Stimulated activated CD8-positive, alpha-beta memory T cell treated with anti-CD3 and anti-CD28 coated beads, Interleukin-12 subunit alpha, Interleukin-12 subunit beta, amount 100 ng/mL, for 24 hours (primary cell): Measurements from ENCODE around the gene ZSCAN30.
A peak's percentile ranks its signal among the peaks of the same experiment; 100 is the strongest.

ENCODE experiments used
- DNase-seq: peaks from one replicate; pipeline ENCODE4 v3.0.0-alpha.2; 2020; ENCODE audit errors: extremely low read depth

Gene ZSCAN30

DNA sequence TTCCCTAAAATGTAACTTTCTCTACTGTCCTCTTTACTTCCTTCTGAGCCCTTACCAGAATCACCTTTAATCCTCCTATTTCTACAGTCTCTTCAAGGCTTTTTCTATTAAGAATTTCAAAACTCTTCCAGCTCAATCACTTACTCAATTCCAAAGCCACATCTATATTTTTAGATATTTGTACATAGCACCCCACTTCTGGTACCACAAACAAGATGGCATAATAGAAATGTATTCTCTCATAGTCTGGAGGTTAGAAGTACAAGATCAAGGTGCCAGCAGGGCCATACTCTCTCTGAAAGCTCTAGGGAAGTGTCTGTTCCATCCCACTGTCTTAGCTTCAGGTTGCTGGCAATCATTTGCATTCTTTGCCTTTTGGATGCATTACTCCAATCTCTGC, 11.1 kb downstream of the ZSCAN30 start:
- no peak for DNase-seq

DNA sequence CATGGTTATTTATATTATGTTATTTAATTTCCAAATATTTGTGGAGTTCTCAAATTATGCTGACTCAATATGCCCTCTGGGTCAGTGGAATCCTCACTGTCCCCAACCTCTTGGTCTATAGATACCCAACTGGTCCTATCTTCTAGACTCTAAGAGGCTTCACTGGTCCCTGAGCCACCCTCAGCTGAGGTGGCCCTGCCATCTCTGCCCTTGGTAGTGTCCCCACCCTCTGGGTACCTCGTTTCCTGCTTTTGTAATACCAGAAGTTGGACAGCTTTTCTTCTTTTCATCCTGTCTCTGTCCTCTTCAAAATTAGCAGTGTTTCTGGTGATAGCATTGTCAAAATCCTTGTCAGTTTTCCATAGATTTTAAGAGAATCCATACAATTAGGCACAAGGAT, 11.9 kb downstream of the ZSCAN30 start:
- DNase-seq, result no peak

DNA sequence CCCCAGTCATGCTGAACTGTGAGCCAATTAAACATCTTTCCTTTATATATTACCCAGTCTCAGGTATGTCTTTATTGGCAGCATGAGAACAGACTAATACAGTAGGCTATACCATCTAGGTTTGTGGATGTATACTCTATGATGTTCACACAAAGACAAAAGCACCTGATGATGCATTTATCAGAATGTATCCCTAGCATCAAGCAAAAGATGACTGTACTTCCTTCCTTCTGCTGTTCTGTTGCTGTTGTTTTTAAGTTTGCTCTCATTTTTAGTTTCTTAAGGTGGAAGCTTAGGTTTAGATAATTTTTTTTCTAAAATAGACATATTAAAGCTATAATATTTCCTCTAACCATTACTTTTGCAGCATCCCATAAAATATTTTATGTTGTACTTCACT, 12.4 kb downstream of the ZSCAN30 start:
- no peak for DNase-seq

DNA sequence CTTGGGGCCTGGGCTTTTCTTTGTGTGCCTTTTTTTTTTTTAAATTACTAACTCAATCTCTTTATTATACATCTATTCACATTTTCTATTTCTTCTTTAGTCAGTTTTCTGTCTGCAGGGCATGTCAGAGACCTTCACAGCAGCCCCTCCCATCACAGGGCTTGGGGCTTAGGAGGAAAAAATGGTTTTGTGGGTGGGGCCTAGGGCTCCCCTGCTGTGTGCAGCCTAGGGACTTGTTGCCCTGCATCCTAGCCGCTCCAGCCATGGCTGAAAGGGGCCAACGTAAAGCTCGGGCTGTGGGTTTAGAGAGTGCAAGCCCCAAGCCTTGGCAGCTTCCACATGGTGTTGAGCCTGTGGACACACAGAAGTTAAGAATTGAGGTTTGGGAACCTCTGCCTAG, 13.8 kb downstream of the ZSCAN30 start:
- no peak for DNase-seq

DNA sequence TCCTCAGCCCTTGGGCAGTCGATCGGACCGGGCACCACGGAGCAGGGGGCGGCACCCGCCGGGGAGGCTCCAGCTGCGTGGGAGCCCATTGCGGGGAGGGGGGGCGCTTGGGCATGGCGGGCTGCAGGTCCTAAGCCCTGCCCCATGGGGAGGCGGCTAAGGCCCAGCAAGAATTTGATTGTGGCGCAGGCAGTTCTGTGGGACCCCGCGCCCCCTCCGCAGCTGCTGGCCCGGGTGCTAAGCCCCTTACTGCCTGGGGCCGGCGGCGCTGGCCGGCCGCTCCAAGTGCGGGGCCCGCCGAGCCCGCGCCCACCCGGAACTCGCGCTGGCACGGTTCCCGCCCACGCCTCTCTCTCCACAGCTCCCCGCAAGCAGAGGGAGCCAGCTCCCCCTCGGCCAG, 18.4 kb downstream of the ZSCAN30 start:
- no peak for DNase-seq

DNA sequence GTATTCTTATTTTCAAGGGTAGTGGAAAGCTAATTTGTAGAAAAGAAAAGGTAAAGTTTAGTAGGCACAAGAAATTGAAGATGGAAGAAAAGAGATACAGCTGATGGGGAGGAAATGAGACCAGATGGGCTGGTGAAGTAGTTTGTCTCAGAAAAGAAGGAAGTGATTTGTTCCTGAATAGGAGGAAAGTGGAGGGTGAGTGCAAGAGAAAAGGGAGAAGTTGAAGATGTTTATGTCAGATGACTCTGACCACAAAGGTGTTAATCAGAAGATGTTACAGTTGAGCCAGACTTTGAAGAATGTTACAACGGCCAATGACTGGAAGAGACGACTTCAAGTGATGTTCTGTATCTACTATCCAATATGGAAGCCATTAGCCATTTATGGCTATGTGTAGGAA, 21.2 kb downstream of the ZSCAN30 start:
- no peak for DNase-seq

DNA sequence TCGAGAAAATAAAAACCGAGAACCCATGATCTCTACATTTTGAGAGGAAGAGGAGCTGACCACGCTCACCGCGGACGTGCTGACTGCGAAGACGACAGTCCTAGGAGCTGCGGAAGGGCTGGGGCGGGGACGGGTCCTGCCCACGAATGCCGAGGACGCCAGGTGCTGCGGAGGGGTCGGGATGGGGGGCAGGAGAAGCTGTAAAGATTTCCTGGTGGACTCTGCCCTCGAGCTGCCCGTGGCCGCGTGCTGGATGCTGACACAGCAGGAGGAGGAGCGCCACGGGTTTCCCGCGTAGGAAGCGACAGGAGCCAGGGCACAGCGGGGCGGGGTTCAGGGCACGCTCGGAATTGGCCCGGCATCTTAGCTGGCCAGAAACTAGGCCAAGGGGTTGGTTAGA, 22.2 kb downstream of the ZSCAN30 start:
- DNase-seq, result no peak

DNA sequence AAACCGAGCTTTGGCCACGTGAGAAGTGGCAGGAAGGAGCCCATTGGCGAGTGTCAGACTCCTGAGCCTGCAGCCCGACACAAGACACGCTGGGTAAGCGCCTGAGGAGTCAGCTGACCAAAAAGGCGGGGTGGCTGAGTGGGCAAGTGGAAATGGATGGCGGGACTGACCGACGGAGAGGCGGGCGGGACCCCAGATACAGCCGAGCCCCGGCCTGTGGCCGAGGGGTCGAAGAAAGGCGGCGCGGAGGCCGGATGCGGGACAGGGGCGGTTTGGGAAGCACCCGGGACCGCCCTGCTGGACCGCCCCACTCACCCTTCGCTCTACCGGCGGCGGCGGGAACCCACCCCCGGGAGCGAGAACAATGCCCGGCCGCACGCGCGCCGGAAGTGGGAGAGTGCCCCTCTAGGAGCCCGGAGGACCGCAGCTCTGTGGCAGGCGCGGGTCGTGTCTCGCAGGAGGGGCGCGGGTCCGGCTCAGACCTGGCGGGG, 22.8 kb downstream of the ZSCAN30 start:
- DNase-seq, result peak; percentile 35

DNA sequence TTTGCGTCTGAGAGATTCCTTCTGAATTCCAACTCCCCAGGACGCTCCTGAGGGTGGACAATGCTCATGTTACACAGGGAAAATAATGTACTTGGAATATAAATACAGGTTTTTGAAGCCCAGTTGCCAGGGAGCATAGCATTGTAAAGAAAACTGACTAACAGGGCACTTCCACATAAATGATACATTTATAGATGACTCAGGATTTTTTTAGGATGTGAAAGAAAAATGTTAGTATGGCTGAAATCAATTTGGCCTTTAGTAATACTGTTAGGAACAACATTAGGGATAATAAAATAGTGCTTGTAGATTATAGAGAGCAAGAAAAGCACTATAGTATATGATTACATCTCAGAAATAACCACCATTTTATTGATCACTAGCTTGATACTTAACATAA, 25.6 kb downstream of the ZSCAN30 start:
- DNase-seq, result no peak

DNA sequence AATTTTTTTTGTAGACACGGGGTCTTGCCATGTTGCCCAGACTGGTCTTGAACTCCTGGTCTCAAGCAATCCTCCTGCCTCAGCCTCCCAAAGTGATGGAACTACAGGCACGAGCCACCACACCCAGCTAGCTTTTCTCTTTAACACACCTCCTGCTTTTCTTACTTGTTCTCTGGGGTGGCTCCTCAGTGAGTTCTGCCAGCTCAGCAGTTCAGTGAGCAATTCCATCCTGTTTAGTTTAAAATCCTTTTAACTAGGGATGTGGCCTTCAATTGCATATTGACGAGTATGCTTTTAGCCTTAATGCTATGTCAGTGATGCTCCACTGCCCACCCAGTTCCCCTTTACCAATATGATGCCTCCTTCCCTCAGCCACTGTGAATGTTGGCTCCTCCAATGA, 33.1 kb downstream of the ZSCAN30 start:
- DNase-seq, result no peak

DNA sequence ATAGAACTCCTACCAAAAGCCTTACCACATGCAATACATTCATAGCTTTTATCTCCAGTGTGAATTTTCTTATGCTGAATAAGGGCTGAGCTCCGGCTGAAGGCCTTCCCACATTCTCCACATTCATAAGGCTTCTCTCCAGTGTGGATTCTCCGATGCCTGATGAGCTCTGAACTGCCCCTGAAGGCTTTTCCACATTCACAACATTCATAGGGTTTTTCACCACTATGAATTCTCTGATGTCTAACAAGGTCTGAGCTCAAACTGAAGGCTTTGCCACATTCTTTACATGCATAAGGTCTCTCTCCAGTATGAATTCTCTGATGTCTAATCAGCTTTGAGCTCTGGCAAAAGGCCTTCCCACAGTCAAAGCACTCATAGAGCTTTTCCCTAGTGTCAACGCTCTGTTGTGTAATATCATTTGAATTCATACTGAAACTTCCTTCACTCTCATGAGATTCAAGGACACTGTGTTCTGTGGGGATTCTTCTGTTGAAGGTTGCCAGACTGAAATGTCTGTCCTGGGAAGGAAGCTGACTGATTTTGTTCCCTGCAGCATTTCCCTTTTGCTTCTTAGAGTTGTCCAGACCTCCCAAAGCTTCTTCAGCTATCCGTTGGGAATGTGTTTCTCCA, 36.3 kb downstream of the ZSCAN30 start:
- no peak for DNase-seq

DNA sequence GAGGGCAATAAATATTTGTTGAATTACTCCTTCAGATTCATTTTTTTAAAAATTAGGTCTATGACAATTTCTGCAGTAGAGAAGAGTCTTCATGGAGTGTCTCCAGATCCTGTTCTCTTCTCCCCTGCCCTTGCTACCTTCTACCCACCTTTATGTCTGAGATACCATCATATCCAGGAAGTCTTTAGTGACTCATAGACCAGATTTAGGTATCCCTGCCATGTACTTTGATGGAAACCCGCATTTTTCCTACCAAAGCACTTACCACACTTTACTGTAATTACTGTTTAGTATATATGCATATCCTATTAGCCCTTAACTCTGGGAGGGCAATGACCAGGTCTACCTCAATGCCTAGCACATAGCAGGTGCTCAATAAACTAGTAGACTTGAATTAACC, 37.6 kb downstream of the ZSCAN30 start:
- DNase-seq, result no peak

DNA sequence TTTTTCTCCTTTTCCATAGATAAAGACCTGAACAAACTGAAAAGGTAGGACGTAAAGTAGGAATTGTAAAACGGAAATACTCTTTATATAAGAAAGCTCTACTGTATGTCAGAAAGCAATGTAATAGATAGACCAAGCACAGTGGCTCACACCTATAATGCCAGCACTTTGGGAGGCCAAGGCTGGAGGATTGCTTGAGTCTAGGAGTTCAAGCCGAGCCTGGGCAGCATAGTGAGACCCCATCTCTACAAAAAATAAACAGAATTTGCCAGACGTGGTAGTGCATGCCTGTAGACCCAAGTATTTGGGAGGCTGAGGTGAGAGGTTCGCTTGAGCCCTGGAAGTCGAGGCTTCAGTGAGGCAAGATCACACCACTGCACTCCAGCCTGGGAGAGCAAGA, 41.6 kb downstream of the ZSCAN30 start:
- DNase-seq, result no peak

DNA sequence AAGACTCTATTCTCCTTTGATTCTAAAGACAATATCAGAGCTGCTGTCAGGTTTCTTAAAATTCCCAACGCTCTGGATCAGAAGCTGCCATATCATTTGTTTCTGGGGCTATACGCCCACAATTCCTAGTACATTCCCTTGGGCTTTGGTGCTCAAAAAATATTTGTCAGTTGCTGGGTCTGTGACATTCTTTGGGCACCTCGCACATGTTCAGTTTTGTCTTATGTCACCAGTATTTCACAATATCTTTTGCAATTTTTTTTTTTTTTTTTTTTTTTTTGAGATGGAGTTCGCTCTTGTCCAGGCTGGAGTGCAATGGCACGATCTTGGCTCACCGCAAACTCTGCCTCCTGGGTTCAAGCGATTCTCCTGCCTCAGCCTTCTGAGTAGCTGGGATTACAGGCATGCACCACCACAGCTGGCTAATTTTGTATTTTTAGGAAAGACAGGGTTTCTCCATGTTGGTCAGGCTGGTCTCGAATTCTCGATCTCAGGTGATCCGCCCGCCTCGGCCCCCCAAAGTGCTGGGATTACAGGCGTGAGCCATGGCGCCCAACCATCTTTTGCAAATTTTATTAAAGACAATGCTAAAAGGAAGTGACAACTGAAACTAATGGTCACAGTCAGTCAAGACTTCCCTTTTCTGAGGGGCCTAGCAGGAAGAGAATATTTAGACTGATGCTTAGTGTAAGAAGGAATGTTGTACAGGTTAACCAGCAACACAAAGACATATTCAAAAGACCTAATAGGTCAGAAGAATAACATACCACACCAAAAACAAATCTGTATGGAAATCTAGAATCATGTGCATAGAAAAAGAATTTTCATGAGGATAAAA, 42.4 kb downstream of the ZSCAN30 start:
- no peak for DNase-seq

DNA sequence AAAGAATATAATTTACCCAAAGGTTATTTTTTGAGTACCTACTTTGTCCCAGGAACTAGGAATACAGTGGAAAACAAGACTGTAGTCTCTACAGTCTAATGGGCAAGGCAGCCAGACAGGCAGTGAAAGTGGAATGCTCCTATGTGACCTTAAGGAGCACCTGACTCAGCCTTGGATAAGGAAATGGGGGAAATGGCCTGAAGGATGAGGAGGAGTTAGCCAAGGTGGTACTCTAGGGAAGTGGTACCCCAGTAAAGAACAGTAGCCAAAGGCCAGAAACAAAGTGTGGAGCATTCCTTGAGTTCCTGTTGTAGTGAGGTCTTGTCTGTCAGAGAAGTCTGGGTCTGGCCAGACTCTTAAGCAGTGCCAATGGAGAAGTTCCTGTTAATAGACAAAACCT, 43.2 kb downstream of the ZSCAN30 start:
- DNase-seq, result no peak

DNA sequence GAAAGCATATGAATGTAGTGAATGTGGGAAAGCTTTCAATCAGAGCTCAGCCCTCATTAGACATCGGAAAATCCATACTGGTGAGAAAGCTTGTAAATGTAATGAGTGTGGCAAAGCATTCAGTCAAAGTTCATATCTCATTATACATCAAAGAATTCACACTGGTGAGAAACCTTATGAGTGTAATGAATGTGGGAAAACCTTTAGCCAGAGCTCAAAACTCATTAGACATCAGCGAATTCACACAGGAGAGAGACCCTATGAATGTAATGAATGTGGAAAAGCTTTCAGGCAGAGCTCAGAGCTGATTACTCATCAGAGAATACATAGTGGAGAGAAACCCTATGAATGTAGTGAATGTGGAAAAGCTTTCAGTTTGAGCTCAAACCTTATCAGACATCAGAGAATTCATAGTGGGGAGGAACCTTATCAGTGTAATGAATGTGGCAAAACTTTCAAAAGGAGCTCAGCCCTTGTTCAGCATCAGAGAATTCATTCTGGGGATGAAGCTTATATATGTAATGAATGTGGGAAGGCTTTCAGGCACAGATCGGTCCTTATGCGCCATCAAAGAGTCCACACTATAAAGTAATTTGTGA, 44.2 kb downstream of the ZSCAN30 start:
- no peak for DNase-seq

DNA sequence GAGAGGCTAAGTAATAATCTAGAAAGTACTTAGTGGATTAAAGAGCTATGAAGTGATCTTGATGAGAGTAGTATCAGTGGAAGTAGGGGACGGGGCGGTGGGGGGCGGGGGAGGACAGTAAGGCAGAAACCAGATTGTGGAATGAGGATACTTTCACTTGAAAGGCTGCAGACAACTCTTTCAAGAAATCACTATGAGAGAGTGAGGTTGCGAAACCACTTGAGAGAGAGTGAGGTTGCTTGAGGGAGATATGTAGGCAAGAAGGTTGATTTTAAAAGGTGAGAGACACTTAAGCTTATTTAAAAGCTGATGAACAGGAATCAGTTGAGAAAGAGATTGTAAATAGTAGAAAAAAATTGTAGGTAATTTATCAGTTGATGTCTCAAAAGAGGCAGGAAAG, 45.4 kb downstream of the ZSCAN30 start:
- no peak for DNase-seq

DNA sequence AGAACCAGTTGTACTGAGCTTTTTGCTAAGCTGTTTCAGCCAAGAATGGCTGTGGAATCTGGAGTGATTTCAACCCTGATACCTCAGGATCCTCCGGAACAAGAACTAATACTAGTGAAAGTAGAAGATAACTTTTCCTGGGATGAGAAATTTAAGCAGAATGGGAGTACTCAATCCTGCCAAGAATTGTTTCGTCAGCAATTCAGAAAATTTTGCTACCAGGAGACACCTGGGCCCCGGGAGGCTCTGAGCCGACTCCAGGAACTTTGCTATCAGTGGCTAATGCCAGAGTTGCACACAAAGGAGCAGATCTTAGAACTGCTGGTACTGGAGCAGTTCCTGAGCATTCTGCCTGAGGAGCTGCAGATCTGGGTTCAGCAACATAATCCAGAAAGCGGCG, 47.6 kb downstream of the ZSCAN30 start:
- no peak for DNase-seq

DNA sequence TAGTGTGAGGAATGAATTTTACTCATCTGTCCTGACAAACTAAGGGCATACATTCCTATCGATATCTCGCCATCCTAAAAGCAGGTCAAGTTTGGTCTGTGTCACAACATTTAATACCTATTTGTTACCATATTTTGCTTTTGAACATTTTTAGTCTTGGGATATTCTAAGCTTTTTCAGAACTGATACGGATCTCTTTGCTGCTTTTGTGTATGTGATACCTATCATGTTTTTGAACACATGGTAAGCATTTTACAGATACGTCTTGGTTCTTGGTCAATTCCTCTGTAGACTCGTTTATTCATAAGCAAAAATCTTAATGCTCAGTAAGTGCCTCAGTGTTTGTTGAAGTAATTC, 48.6 kb downstream of the ZSCAN30 start:
- DNase-seq, result no peak

DNA sequence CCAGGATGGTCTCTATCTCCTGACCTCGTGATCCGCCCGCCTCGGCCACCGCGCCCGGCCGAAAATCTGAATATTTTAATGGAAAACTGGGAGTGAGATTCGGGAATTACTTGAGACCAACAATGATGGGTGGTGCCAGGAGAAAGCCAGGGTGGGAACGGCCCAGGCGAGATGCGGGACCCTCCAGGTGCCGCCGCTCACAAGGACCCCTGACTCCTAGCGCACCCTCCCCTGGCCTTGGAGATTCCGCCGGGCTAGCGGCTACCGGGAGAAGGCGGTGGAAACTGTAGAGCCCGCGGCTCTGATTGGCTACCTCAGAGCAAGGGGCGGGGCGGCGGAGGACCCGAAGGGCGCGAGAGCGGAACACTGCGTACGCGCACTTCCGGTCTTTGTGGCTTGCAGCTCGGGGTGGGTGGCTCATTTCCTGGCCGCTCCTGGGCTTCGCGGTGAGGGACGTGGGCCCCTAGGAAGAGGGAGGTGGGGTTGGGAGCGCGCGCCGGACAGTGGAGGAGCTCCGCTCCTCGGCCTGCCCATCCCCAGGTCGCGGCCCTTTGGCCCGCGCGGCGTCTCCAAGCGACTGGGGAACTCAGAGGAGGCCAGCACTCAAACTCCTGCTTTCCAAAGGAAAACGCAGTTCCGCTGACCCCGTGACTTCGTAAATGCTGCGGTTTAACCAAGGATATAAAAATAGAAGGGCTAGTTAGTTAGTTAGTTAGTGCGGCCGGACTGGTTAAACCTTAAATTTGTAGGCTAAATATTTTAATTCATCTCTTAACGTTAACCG, 49.2 kb downstream of the ZSCAN30 start, which contains the start of gene ZNF397:
Gene ZNF397, plus strand, starts transcription at position 371 of the 784 bp plus-strand sequence. CDS start 1,437 bp downstream, outside the sequence.
- peak; percentile 95 for DNase-seq

DNA sequence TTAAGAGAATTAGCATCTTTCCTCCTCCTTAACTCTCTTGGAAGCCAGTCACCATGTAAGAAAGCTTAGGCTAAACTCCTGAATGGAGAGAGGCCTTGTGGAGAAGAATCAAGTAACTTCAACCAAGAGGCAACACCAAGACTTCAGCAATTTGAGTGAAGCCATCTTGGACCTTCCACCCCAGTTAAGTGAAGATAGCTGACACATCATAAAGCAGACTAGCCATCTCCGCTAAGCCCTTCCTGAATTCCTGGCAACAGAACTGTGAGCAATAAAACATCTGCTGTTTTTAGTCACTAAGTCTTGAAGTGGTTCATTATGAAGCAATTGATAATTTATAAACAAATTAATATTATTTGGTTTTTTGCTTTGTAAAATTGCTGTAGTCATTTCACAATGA, 50.7 kb downstream of the ZSCAN30 start:
- no peak for DNase-seq
